Endodermal cell (in vitro differentiated cells): ENCODE results near the gene KIF21B. TPM values are rescaled to one million over a fixed set of nuclear protein-coding genes. Genes with fewer than 3 reads are reported as not detected.
A peak's percentile ranks its signal among the peaks of the same experiment; 100 is the strongest.

Experiments
- DNase-seq: peaks from one replicate; pipeline ENCODE4 v3.0.0-alpha.2; 2017
- H3K27ac ChIP-seq: 2 replicates; pipeline ENCODE4 v1.5.1; 2013; ENCODE audit warnings: mild to moderate bottlenecking, low read depth, low read length, moderate library complexity
- H3K27me3 ChIP-seq: 2 replicates; pipeline ENCODE4 v1.6.1; 2013; ENCODE audit warnings: mild to moderate bottlenecking, low read length, moderate library complexity; ENCODE audit not compliant: insufficient read depth, control insufficient read depth, poor library complexity, severe bottlenecking
- H3K36me3 ChIP-seq: 2 replicates; pipeline ENCODE4 v1.7.0; 2013; ENCODE audit warnings: mild to moderate bottlenecking, low read length, moderate library complexity; ENCODE audit not compliant: control insufficient read depth, insufficient read depth
- H3K4me1 ChIP-seq: one replicate; pipeline ENCODE4 v1.7.0; 2013; ENCODE audit warnings: low read length; ENCODE audit not compliant: control insufficient read depth, insufficient read depth
- H3K4me3 ChIP-seq: 2 replicates; pipeline ENCODE4 v1.5.1; 2013; ENCODE audit warnings: mild to moderate bottlenecking, low read length, moderate library complexity
- H3K9ac ChIP-seq: 2 replicates; pipeline ENCODE4 v1.6.1; 2013; ENCODE audit warnings: mild to moderate bottlenecking, low read length, moderate library complexity; ENCODE audit not compliant: poor library complexity, severe bottlenecking; ENCODE audit errors: extremely low read depth
- H3K9me3 ChIP-seq: 2 replicates; pipeline ENCODE4 v1.6.1; 2013; ENCODE audit warnings: mild to moderate bottlenecking, low read length, moderate library complexity; ENCODE audit not compliant: control insufficient read depth
- H3K27ac Mint-ChIP-seq: 2 replicates; pipeline ENCODE4 v1.8.0; 2020; ENCODE audit warnings: mixed read lengths
- H3K27me3 Mint-ChIP-seq: 2 replicates; pipeline ENCODE4 v1.8.0; 2021; ENCODE audit warnings: mild to moderate bottlenecking, mixed read lengths; ENCODE audit not compliant: insufficient read depth
- H3K36me3 Mint-ChIP-seq: 2 replicates; pipeline ENCODE4 v1.8.0; 2020; ENCODE audit warnings: low read depth, mixed read lengths
- H3K4me1 Mint-ChIP-seq: 2 replicates; pipeline ENCODE4 v1.8.0; 2020; ENCODE audit warnings: mixed read lengths
- H3K4me3 Mint-ChIP-seq: 2 replicates; pipeline ENCODE4 v1.8.0; 2020; ENCODE audit warnings: mild to moderate bottlenecking, moderate library complexity, mixed read lengths
- H3K9me3 Mint-ChIP-seq: 2 replicates; pipeline ENCODE4 v1.8.0; 2020; ENCODE audit warnings: mild to moderate bottlenecking, mixed read lengths
- CTCF ChIP-seq: fragments of 200-600 bp; sonication (generic); conservative IDR thresholded peaks from 2 replicates; pipeline ENCODE4 v1.5.0; 2021; ENCODE audit warnings: antibody characterized with exemption, mild to moderate bottlenecking
- WGBS, 2 experiments: methylation state at CpG; one replicate each; pipeline versions ENCODE4 v1.1.5 to v1.1.7; 2013; ENCODE audit warnings: missing lambda C conversion rate in 2 of 2, mixed read lengths in 1 of 2; ENCODE audit not compliant: insufficient coverage in 1 of 2, insufficient read length in 1 of 2; 5-methylcytosine and 5-hydroxymethylcytosine counted together
- long read RNA-seq, 4 experiments: library from polyadenylated mRNA in 2 of 4; library from RNA in 1 of 4; library from capped mRNA in 1 of 4; stranded (forward) in 3 of 4; unstranded in 1 of 4; transcript quantifications; one replicate each; pipeline ENCODE4 v2.0.0, GENCODE V29; 2020 to 2021; ENCODE audit warnings: inconsistent platforms in 1 of 4
- polyA plus RNA-seq, 2 experiments: library from polyadenylated mRNA; stranded (reverse); fragments of 50-300 nt; gene quantifications; one replicate each; pipeline ENCODE4 v1.2.3, GENCODE V29; 2013
- total RNA-seq, 2 donors: library from RNA; stranded (reverse); fragmentation: NEBNext Ultra II Directional in 1 of 2; extraction: Animal tissue kit (Norgen Biotek cat#: 25700) in 1 of 2; gene quantifications; 2 replicates in 1 of 2; 3 replicates in 1 of 2; pipeline ENCODE4 v1.2.1, GENCODE V29; 2021

KIF21B gene
- 10 to 100 TPM in 1 of 2 donors, 1 to 10 TPM in 1; 8.8 to 14.7 TPM for total RNA-seq
- polyA plus RNA-seq (2013, experiment 1 of 2), result 28.2 TPM
- polyA plus RNA-seq (2013, experiment 2 of 2), result 28.2 TPM
- long read RNA-seq, experiment 1, partial matches to known transcripts, result 0 of 2 reads
- long read RNA-seq, experiment 1, other reads (novel, unspliced or antisense), result 2 of 2 reads
- long read RNA-seq, experiment 2, full-length matches to known transcripts, result 5 of 8 reads
- long read RNA-seq, experiment 2, partial matches to known transcripts, result 1 of 8 reads
- long read RNA-seq, experiment 2, other reads (novel, unspliced or antisense), result 2 of 8 reads
- long read RNA-seq, experiment 3, partial matches to known transcripts, result 1 of 3 reads
- long read RNA-seq, experiment 3, other reads (novel, unspliced or antisense), result 2 of 3 reads
- long read RNA-seq, experiment 4, result 0 reads

GRCh38 chr1:201023517-201023902 is at the start of gene KIF21B:
Gene KIF21B, minus strand, starts transcription at chr1:201023714. Its CDS starts 331 bp downstream, at chr1:201023383.
- H3K27me3 Mint-ChIP-seq, result peaks cover 27% of the 10 kb centered on the region
- Histone ChIP-seq H3K4me1 (peaks cover 12% of the 10 kb centered on the region), H3K9me3 (no peaks in the 10 kb centered on the region), H3K4me3 (peak within 1 kb of the TSS; percentile 74), H3K27me3 (peaks cover 15% of the 10 kb centered on the region), H3K9ac (no peak within 1 kb of the TSS), H3K36me3 (no peaks in the 10 kb centered on the region), H3K27ac (peak within 1 kb of the TSS; percentile 16)
- no peaks in the 10 kb centered on the region for H3K9me3 Mint-ChIP-seq
- peaks cover 43% of the 10 kb centered on the region for H3K4me1 Mint-ChIP-seq
- H3K4me3 Mint-ChIP-seq, result peak within 1 kb of the TSS; percentile 64
- whole genome bisulfite sequencing, 2 experiments, result 0% methylated on average over 46 of the region's 53 CpGs; no CpG with 5 or more reads in 1 of the 2 experiments
- TF ChIP-seq CTCF, result no peak
- no peak within 1 kb of the TSS for H3K27ac Mint-ChIP-seq
- DNase-seq, result peak; percentile 95
- no peaks in the 10 kb centered on the region for H3K36me3 Mint-ChIP-seq

GRCh38 chr1:201072922-201073321 is 49.4 kb upstream of the KIF21B start:
- no peak overlapping the region for H3K27ac Mint-ChIP-seq
- WGBS, 2 experiments, result 89 to 90% methylated on average over 4 to 6 of the region's 6 CpGs
- Histone ChIP-seq H3K4me3 (no peak overlapping the region), H3K27ac (no peak overlapping the region), H3K27me3 (no peaks in the 10 kb centered on the region), H3K9ac (no peak overlapping the region), H3K9me3 (no peaks in the 10 kb centered on the region), H3K4me1 (no peaks in the 10 kb centered on the region), H3K36me3 (no peaks in the 10 kb centered on the region)
- H3K36me3 Mint-ChIP-seq, result no peaks in the 10 kb centered on the region
- no peaks in the 10 kb centered on the region for H3K9me3 Mint-ChIP-seq
- H3K27me3 Mint-ChIP-seq, result peaks cover 5% of the 10 kb centered on the region
- H3K4me1 Mint-ChIP-seq, result peaks cover 6% of the 10 kb centered on the region
- no peak overlapping the region for H3K4me3 Mint-ChIP-seq
- DNase-seq, result no peak
- TF ChIP-seq CTCF, result no peak

- no peak overlapping the region for H3K4me3 ChIP-seq
- no peak overlapping the region for H3K9ac ChIP-seq
- no peaks in the 10 kb centered on the region for H3K9me3 ChIP-seq
- 82 to 92% methylated on average over 4 to 5 of the region's 5 CpGs for WGBS, 2 experiments
- Mint-ChIP-seq H3K9me3 (no peaks in the 10 kb centered on the region), H3K4me3 (no peak overlapping the region), H3K27me3 (peaks cover 3% of the 10 kb centered on the region), H3K27ac (no peak overlapping the region), H3K36me3 (no peaks in the 10 kb centered on the region), H3K4me1 (peaks cover 6% of the 10 kb centered on the region)
- DNase-seq, result no peak
- H3K27ac ChIP-seq, result no peak overlapping the region
- H3K36me3 ChIP-seq, result no peaks in the 10 kb centered on the region
- no peak for TF ChIP-seq CTCF
- H3K4me1 ChIP-seq, result no peaks in the 10 kb centered on the region
- no peaks in the 10 kb centered on the region for H3K27me3 ChIP-seq
Measured at GRCh38 chr1:201072149-201072548, 48.6 kb upstream of the KIF21B start.
